Measurements from ENCODE around the gene SSR1. TPM values are rescaled to one million over a fixed set of nuclear protein-coding genes. Genes with fewer than 3 reads are reported as not detected.

SSR1 gene
- total and polyA plus RNA-seq, 2 of the 13 experiments (the other 11 are each of a cell fraction or from before 2014, with no cell fraction given), result 203 to 243 TPM

- TF ChIP-seq U2AF2 (IDR thresholded peaks at IDR 0.05; ENCODE audit: low read depth, low read length), result no peak
- TF ChIP-seq HNF1A (IDR thresholded peaks at IDR 0.05; ENCODE audit: low read depth), result peak; percentile 62
- peak; percentile 46 for TF ChIP-seq HNF1A (CRISPR knock-in tag; IDR thresholded peaks at IDR 0.05; ENCODE audit: borderline replicate concordance)
- peak; percentile 45; the same call in 1 of the 2 replicates for TF ChIP-seq CEBPB (IDR thresholded peaks at IDR 0.05; ENCODE audit: borderline replicate concordance, low read depth, low read length)
- TF ChIP-seq ZNF720 (CRISPR knock-in tag; IDR thresholded peaks at IDR 0.05), result no peak
- TF ChIP-seq, protein P1, sequence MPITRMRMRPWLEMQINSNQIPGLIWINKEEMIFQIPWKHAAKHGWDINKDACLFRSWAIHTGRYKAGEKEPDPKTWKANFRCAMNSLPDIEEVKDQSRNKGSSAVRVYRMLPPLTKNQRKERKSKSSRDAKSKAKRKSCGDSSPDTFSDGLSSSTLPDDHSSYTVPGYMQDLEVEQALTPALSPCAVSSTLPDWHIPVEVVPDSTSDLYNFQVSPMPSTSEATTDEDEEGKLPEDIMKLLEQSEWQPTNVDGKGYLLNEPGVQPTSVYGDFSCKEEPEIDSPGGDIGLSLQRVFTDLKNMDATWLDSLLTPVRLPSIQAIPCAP (CRISPR knock-in tag; IDR thresholded peaks at IDR 0.05; ENCODE audit: low read depth), result no peak
- TF ChIP-seq ZBED4 (CRISPR knock-in tag; IDR thresholded peaks at IDR 0.05; ENCODE audit: borderline replicate concordance), result peak; percentile 73; the same call in 1 of the 2 replicates
- TF ChIP-seq SNAI1 (CRISPR knock-in tag; IDR thresholded peaks at IDR 0.05; ENCODE audit: borderline replicate concordance), result no peak
- TF ChIP-seq FOSL1 (CRISPR knock-in tag; IDR thresholded peaks at IDR 0.05; ENCODE audit: borderline replicate concordance), result no peak
- TF ChIP-seq, protein P2, sequence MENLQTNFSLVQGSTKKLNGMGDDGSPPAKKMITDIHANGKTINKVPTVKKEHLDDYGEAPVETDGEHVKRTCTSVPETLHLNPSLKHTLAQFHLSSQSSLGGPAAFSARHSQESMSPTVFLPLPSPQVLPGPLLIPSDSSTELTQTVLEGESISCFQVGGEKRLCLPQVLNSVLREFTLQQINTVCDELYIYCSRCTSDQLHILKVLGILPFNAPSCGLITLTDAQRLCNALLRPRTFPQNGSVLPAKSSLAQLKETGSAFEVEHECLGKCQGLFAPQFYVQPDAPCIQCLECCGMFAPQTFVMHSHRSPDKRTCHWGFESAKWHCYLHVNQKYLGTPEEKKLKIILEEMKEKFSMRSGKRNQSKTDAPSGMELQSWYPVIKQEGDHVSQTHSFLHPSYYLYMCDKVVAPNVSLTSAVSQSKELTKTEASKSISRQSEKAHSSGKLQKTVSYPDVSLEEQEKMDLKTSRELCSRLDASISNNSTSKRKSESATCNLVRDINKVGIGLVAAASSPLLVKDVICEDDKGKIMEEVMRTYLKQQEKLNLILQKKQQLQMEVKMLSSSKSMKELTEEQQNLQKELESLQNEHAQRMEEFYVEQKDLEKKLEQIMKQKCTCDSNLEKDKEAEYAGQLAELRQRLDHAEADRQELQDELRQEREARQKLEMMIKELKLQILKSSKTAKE (CRISPR knock-in tag; IDR thresholded peaks at IDR 0.05; ENCODE audit: borderline replicate concordance), result no peak
- no peak for TF ChIP-seq ZNF326 (CRISPR knock-in tag; IDR thresholded peaks at IDR 0.05; ENCODE audit: borderline replicate concordance)
- no peak for TF ChIP-seq PAX8 (CRISPR knock-in tag; IDR thresholded peaks at IDR 0.05; ENCODE audit: borderline replicate concordance)
- peak; percentile 26; the same call in 1 of the 2 replicates for TF ChIP-seq ISL2 (CRISPR knock-in tag; IDR thresholded peaks at IDR 0.05)
- TF ChIP-seq ZNF678 (CRISPR knock-in tag; IDR thresholded peaks at IDR 0.05), result no peak
- peak; percentile 61 for TF ChIP-seq ZSCAN9 (CRISPR knock-in tag; IDR thresholded peaks at IDR 0.05; ENCODE audit: borderline replicate concordance)
- no peak for TF ChIP-seq EEA1 (CRISPR knock-in tag; IDR thresholded peaks at IDR 0.05; ENCODE audit: borderline replicate concordance)
- TF ChIP-seq ASH2L (IDR thresholded peaks at IDR 0.05; ENCODE audit: insufficient read length, low read depth, low read length), result peak; percentile 98
- no peak; the same call in 1 of the 2 replicates for TF ChIP-seq ESRRA (CRISPR knock-in tag; IDR thresholded peaks at IDR 0.05; ENCODE audit: low read depth)
These were observed 74.0 kb downstream of the SSR1 start (continued) for GRCh38 chr6:7238900-7239589.
